GM18517 (cell line): Measurements from ENCODE around the gene ZPBP.
"Not testable (repeated sequence)": the region's sequence is repeated elsewhere in the genome, so short reads cannot be mapped to it uniquely, and the experiment has no call there.

Experiments used
- ATAC-seq: cut with Tn5 transposase; IDR thresholded peaks from one replicate; pipeline ENCODE4 v1.9.1; 2021; ENCODE audit warnings: mild to moderate bottlenecking, moderate library complexity; ENCODE audit not compliant: unreplicated experiment

The ZPBP gene

GRCh38 chr7:50047716-50048115 lies 45.3 kb downstream of the ZPBP start:
- no peak for ATAC-seq

GRCh38 chr7:50041165-50041564 lies 51.9 kb downstream of the ZPBP start:
- ATAC-seq = not testable (repeated sequence)

- ATAC-seq = no peak
Measured at GRCh38 chr7:50037086-50037485, 56.0 kb downstream of the ZPBP start.

- no peak for ATAC-seq
Measured at GRCh38 chr7:50022991-50023390, 70.1 kb downstream of the ZPBP start.

GRCh38 chr7:50022451-50022850 lies 70.6 kb downstream of the ZPBP start:
- no peak for ATAC-seq

- no peak for ATAC-seq
Measured at GRCh38 chr7:49995681-49996080, 97.4 kb downstream of the ZPBP start.

GRCh38 chr7:49986191-49986590 lies 106.9 kb downstream of the ZPBP start:
- no peak for ATAC-seq

GRCh38 chr7:49980465-49980864 lies 112.6 kb downstream of the ZPBP start:
- no peak for ATAC-seq

- no peak for ATAC-seq
Measured at GRCh38 chr7:49976238-49976637, 116.8 kb downstream of the ZPBP start.

- ATAC-seq = no peak
Measured at GRCh38 chr7:49974035-49974434, 119.0 kb downstream of the ZPBP start.

GRCh38 chr7:49937608-49938007 lies 155.4 kb downstream of the ZPBP start:
- no peak for ATAC-seq

- ATAC-seq = no peak
Measured at GRCh38 chr7:49931627-49932026, 161.4 kb downstream of the ZPBP start.

GRCh38 chr7:49928787-49929186 lies 164.3 kb downstream of the ZPBP start:
- ATAC-seq = no peak

GRCh38 chr7:49927631-49928030 lies 165.4 kb downstream of the ZPBP start:
- ATAC-seq = no peak

GRCh38 chr7:49926720-49927119 lies 166.3 kb downstream of the ZPBP start:
- ATAC-seq = no peak

GRCh38 chr7:49911909-49912308 lies 181.1 kb downstream of the ZPBP start:
- ATAC-seq = no peak

GRCh38 chr7:49894543-49894942 lies 198.5 kb downstream of the ZPBP start:
- no peak for ATAC-seq

- ATAC-seq = no peak
Measured at GRCh38 chr7:49893131-49893530, 199.9 kb downstream of the ZPBP start.

- no peak for ATAC-seq
Measured at GRCh38 chr7:49892481-49892880, 200.6 kb downstream of the ZPBP start.
